Hepatocyte (in vitro differentiated cells): ENCODE measurements around the gene OSGEP. TPM values are rescaled to one million over a fixed set of nuclear protein-coding genes. Genes with fewer than 3 reads are reported as not detected.

Experiments
- DNase-seq: peaks from one replicate; pipeline ENCODE4 v3.0.0-alpha.2; 2016; ENCODE audit warnings: low spot score
- H2AFZ ChIP-seq: fragments of 200-600 bp; sonication (generic); 2 replicates; pipeline ENCODE4 v1.6.0; 2016; ENCODE audit warnings: antibody characterized with exemption, mild to moderate bottlenecking
- H3K27ac ChIP-seq: fragments of 200-600 bp; sonication (generic); 2 replicates; pipeline ENCODE4 v1.5.1; 2016; ENCODE audit warnings: mild to moderate bottlenecking
- H3K27me3 ChIP-seq: fragments of 200-600 bp; sonication (generic); 2 replicates; pipeline ENCODE4 v1.6.1; 2016
- H3K36me3 ChIP-seq: fragments of 200-600 bp; sonication (generic); replicated peaks from 2 replicates; pipeline ENCODE4 v1.5.1; 2016; ENCODE audit warnings: low read depth; ENCODE audit not compliant: insufficient read depth
- H3K4me1 ChIP-seq: fragments of 200-600 bp; sonication (generic); 2 replicates; pipeline ENCODE4 v1.5.1; 2016; ENCODE audit warnings: mild to moderate bottlenecking, moderate library complexity; ENCODE audit not compliant: insufficient read depth
- H3K4me2 ChIP-seq: fragments of 200-600 bp; sonication (generic); 2 replicates; pipeline ENCODE4 v1.6.0; 2016
- H3K4me3 ChIP-seq: fragments of 200-600 bp; sonication (generic); 2 replicates; pipeline ENCODE4 v1.5.1; 2016; ENCODE audit warnings: mild to moderate bottlenecking
- H3K79me2 ChIP-seq: fragments of 200-600 bp; sonication (generic); 2 replicates; pipeline ENCODE4 v1.6.0; 2017; ENCODE audit warnings: mild to moderate bottlenecking
- H3K9me2 ChIP-seq: fragments of 200-600 bp; sonication (generic); replicated peaks from 2 replicates; pipeline ENCODE4 v1.6.0; 2017; ENCODE audit warnings: mild to moderate bottlenecking; ENCODE audit not compliant: insufficient read depth
- H3K9me3 ChIP-seq: fragments of 200-600 bp; sonication (generic); 2 replicates; pipeline ENCODE4 v1.5.1; 2016; ENCODE audit warnings: low read depth, mild to moderate bottlenecking
- H4K20me1 ChIP-seq: fragments of 200-600 bp; sonication (generic); 2 replicates; pipeline ENCODE4 v1.6.0; 2016; ENCODE audit warnings: mild to moderate bottlenecking; ENCODE audit not compliant: insufficient read depth, poor library complexity, severe bottlenecking
- CTCF ChIP-seq: fragments of 200-600 bp; sonication (generic); IDR thresholded peaks from 2 replicates; pipeline ENCODE4 v1.5.1; 2016; ENCODE audit warnings: antibody characterized with exemption, mild to moderate bottlenecking; ENCODE audit not compliant: poor library complexity
- EZH2 ChIP-seq: fragments of 200-600 bp; sonication (generic); IDR thresholded peaks from 2 replicates; pipeline ENCODE4 v1.6.1; 2016; ENCODE audit warnings: antibody characterized with exemption, mild to moderate bottlenecking, borderline replicate concordance
- EZH2phosphoT487 ChIP-seq: fragments of 200-600 bp; sonication (generic); IDR thresholded peaks from one replicate; pipeline ENCODE4 v1.6.1; 2018; ENCODE audit warnings: antibody characterized with exemption, mild to moderate bottlenecking, low read depth, moderate library complexity; ENCODE audit not compliant: unreplicated experiment, severe bottlenecking
- WGBS: methylation state at CpG from one replicate; pipeline ENCODE4 v1.1.6; 2016; ENCODE audit warnings: low lambda C conversion rate; ENCODE audit errors: missing lambda C conversion rate; 5-methylcytosine and 5-hydroxymethylcytosine counted together
- polyA plus RNA-seq: library from polyadenylated mRNA; unstranded; fragments of >200 nt; fragmentation: Nextera tagmentation; extraction: Ambion mirVana; gene quantifications from 2 replicates; pipeline ENCODE4 v1.2.1, GENCODE V29; 2016
- total RNA-seq: library from RNA; depleted of rRNA; stranded (reverse); fragments of >200 nt; gene quantifications from 2 replicates; pipeline ENCODE4 v1.2.3, GENCODE V29; 2014

OSGEP gene
- total and polyA plus RNA-seq, 2 experiments from 2014 or later, result 36.2 to 60.1 TPM

GRCh38 chr14:20436363-20436755 lies 18.3 kb downstream of the OSGEP start:
- H3K9me3 ChIP-seq, result no peaks in the 10 kb centered on the region
- no peak overlapping the region for H3K27ac ChIP-seq
- H3K9me2 ChIP-seq, result no peaks in the 10 kb centered on the region
- H4K20me1 ChIP-seq, result no peaks in the 10 kb centered on the region
- no peak overlapping the region for H3K4me3 ChIP-seq
- WGBS, result 90% methylated on average over 4 of the region's 4 CpGs
- DNase-seq, result no peak
- no peaks in the 10 kb centered on the region for H3K4me1 ChIP-seq
- no peaks in the 10 kb centered on the region for H3K79me2 ChIP-seq
- TF ChIP-seq EZH2, result no peak
- no peak for TF ChIP-seq EZH2phosphoT487
- TF ChIP-seq CTCF, result no peak
- no peaks in the 10 kb centered on the region for H3K36me3 ChIP-seq
- H2AFZ ChIP-seq, result no peak overlapping the region
- H3K27me3 ChIP-seq, result no peaks in the 10 kb centered on the region
- H3K4me2 ChIP-seq, result no peak overlapping the region

GRCh38 chr14:20435582-20436362 lies 18.8 kb downstream of the OSGEP start, which contains the start of gene KLHL33:
TSS of gene KLHL33 (minus strand) at chr14:20436166. CDS start at chr14:20435811, 355 bp downstream.
- H3K27me3 ChIP-seq, result no peaks in the 10 kb centered on the region
- H3K9me3 ChIP-seq, result no peaks in the 10 kb centered on the region
- H4K20me1 ChIP-seq, result no peaks in the 10 kb centered on the region
- H3K27ac ChIP-seq, result no peak within 1 kb of the TSS
- H3K4me3 ChIP-seq, result no peak within 1 kb of the TSS
- no peaks in the 10 kb centered on the region for H3K4me1 ChIP-seq
- no peaks in the 10 kb centered on the region for H3K9me2 ChIP-seq
- no peak within 1 kb of the TSS for H2AFZ ChIP-seq
- DNase-seq, result no peak
- no peaks in the 10 kb centered on the region for H3K36me3 ChIP-seq
- WGBS, result 95% methylated on average over 17 of the region's 17 CpGs
- H3K4me2 ChIP-seq, result no peak within 1 kb of the TSS
- TF ChIP-seq CTCF, result no peak
- no peak for TF ChIP-seq EZH2
- no peak for TF ChIP-seq EZH2phosphoT487
- no peaks in the 10 kb centered on the region for H3K79me2 ChIP-seq

- no peak for DNase-seq
- TF ChIP-seq EZH2, result no peak
- no peak for TF ChIP-seq EZH2phosphoT487
- no peak for TF ChIP-seq CTCF
- Histone ChIP-seq H3K4me1 (no peaks in the 10 kb centered on the region), H3K9me3 (no peaks in the 10 kb centered on the region), H3K9me2 (no peaks in the 10 kb centered on the region), H3K79me2 (no peaks in the 10 kb centered on the region), H3K4me2 (no peak overlapping the region), H3K27ac (no peak overlapping the region), H4K20me1 (no peaks in the 10 kb centered on the region), H3K27me3 (no peaks in the 10 kb centered on the region), H3K36me3 (no peaks in the 10 kb centered on the region), H2AFZ (no peak overlapping the region), H3K4me3 (no peak overlapping the region)
- 82% methylated on average over 38 of the region's 44 CpGs for WGBS
Observed at GRCh38 chr14:20434701-20435581, 19.7 kb downstream of the OSGEP start.
